ENCODE measurements around the gene ERVW-1.
"Not testable (repeated sequence)": the region's sequence is repeated elsewhere in the genome, so short reads cannot be mapped to it uniquely, and the experiment has no call there.

Gene ERVW-1

DNA sequence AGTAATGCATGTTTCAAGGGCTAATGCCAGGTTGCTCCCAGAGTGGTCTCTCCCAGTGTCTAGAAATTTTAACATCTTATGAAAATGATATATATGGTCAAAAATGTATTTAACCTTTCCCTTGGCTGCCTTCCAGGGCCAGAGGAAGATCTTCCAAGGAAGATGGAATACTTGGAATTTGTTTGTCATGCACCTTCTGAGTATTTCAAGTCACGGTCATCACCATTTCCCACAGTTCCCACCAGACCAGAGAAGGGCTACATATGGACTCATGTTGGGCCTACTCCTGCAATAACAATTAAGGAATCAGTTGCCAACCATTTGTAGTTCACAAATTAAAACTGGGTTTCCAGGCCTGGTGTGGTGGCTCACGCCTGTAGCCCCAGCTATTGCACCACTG is 21.5 kb downstream of the ERVW-1 start:
- DNase-seq (ENCODE audit: low read depth in 2 of 2) = peak in 1 of 2 donors; percentile 25
- TF ChIP-seq, protein P1, sequence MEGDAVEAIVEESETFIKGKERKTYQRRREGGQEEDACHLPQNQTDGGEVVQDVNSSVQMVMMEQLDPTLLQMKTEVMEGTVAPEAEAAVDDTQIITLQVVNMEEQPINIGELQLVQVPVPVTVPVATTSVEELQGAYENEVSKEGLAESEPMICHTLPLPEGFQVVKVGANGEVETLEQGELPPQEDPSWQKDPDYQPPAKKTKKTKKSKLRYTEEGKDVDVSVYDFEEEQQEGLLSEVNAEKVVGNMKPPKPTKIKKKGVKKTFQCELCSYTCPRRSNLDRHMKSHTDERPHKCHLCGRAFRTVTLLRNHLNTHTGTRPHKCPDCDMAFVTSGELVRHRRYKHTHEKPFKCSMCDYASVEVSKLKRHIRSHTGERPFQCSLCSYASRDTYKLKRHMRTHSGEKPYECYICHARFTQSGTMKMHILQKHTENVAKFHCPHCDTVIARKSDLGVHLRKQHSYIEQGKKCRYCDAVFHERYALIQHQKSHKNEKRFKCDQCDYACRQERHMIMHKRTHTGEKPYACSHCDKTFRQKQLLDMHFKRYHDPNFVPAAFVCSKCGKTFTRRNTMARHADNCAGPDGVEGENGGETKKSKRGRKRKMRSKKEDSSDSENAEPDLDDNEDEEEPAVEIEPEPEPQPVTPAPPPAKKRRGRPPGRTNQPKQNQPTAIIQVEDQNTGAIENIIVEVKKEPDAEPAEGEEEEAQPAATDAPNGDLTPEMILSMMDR (IDR thresholded peaks at IDR 0.05; ENCODE audit: low read depth, low read length) = no peak
- no peak overlapping the region for H3K4me3 ChIP-seq (replicated peaks in 1 of 2; ENCODE audit: low read depth in 2 of 2, low read length in 2 of 2)

DNA sequence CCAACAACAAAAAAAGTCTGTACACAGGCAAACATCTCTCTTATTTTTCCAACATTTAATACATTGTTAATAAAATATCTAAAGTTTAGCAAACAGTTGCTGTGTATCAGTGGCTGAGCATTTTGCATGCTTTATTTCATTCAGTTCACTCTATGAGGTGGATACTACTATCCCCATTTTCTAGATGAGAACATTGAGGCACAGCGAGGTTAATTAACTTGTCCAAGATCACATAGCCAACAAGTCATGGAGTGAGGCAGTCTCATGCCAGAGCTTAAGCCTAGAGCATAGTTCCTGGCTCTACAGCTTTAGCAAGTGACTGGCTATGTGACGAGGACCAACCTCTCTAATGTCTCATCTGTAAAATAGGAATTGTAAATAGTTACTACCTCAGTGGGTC is 26.1 kb downstream of the ERVW-1 start:
- no peak overlapping the region for H3K4me3 ChIP-seq (replicated peaks in 1 of 2; ENCODE audit: low read depth in 2 of 2, low read length in 2 of 2)
- TF ChIP-seq, protein P1 (IDR thresholded peaks at IDR 0.05; ENCODE audit: low read depth, low read length) = no peak
- no peak for DNase-seq (ENCODE audit: low read depth in 2 of 2)

DNA sequence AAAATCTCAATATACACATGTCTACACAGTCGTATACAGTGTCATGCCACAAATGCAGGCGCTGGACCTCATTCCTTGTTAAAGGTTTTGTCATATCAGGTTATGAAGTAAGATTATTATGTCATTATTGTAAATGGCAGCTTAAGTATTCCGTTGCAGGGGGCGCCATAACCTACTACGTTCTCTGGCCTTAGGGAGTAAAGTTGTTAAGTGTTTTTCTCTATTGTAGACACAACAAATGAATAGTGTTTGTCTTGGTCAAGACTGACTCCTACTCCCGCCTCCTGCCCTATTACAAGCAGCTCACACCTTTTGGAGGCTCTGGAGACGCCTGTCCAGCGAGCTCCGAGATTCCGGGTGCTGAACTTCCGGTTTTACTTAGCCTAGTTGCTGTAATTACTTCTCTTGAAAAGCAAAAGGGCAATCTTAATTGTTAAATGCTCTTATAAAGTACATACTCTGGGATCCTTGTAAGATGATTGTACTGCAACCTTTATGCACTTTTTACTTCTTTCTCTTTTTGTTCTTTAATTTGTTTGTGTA is 29.5 kb downstream of the ERVW-1 start:
- TF ChIP-seq, protein P1 (IDR thresholded peaks at IDR 0.05; ENCODE audit: low read depth, low read length) = peak; percentile 46
- peak; percentile 65 to 77 for DNase-seq (ENCODE audit: low read depth in 2 of 2)
- H3K4me3 ChIP-seq (replicated peaks in 1 of 2; ENCODE audit: low read depth in 2 of 2, low read length in 2 of 2) = peak overlapping the region; percentile 75 to 95

DNA sequence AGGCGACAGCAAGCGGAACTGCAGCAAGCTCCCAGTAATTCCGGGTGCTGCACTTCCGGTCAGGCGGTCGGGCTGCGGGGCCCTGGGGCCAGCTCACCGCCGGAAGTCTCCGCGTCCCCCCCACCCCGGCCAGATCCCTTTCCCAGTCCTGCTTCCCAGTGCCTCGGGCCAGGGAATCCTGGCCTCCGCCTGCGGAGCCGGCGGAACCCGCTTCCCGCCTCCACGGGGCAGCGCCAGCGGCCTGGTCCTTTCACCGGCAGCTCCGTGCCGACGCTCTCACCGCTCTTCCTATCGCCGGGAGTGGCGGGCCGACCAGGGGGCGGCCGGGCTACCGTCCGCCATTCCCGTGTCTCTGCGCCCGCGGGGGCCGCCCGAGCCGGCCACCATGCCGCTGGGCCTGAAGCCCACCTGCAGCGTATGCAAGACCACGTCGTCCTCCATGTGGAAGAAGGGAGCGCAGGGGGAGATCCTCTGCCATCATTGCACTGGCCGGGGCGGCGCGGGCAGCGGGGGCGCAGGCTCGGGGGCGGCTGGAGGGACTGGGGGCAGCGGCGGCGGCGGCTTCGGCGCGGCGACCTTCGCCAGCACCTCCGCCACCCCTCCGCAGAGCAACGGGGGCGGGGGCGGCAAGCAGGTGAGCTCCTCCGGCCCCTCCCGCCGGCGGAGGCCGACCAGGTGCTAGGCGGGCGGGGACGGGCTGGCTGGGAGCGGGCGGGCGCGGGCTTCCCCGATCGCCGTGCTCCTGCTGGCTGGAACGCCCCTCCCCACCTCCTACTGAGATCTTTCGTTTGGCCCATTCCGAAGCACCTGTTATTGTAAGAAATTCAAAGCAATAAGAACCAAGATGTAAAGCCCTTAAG is 30.2 kb downstream of the ERVW-1 start, which contains the start of gene GATAD1:
Gene GATAD1, plus strand, starts transcription at position 138 of the 860 bp plus-strand sequence. Its CDS starts 248 bp downstream, at position 386.
- peak within 1 kb of the TSS; percentile 75 to 95 for H3K4me3 ChIP-seq (replicated peaks in 1 of 2; ENCODE audit: low read depth in 2 of 2, low read length in 2 of 2)
- TF ChIP-seq, protein P1 (IDR thresholded peaks at IDR 0.05; ENCODE audit: low read depth, low read length) = peak; percentile 88
- peak; percentile 93 to 95 for DNase-seq (ENCODE audit: low read depth in 2 of 2)

DNA sequence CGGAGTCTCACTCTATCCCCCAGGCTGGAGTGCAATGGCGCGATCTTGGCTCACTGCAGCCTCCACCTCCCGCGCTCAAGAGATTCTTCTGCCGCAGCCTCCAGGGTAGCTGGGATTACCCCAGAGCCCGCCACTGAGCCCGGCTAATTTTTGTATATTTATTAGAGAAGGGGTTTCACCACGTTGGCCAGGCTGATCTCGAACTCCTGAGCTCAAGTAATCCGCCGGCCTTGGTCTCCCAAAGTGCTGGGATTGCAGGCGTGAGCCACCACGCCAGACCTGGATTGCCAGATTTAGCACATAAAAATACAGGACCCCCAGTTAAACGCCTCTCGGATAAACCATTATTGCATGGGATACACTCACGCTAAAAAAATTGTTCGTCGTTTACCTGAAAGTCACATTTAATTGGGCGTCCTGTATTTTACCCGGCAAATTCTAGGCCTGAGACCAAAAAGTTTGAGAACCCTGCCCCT is 30.8 kb downstream of the ERVW-1 start:
- DNase-seq (ENCODE audit: low read depth in 2 of 2) = no peak
- H3K4me3 ChIP-seq (replicated peaks in 1 of 2; ENCODE audit: low read depth in 2 of 2, low read length in 2 of 2) = peak overlapping the region; percentile 75 to 95
- TF ChIP-seq, protein P1 (IDR thresholded peaks at IDR 0.05; ENCODE audit: low read depth, low read length) = no peak

DNA sequence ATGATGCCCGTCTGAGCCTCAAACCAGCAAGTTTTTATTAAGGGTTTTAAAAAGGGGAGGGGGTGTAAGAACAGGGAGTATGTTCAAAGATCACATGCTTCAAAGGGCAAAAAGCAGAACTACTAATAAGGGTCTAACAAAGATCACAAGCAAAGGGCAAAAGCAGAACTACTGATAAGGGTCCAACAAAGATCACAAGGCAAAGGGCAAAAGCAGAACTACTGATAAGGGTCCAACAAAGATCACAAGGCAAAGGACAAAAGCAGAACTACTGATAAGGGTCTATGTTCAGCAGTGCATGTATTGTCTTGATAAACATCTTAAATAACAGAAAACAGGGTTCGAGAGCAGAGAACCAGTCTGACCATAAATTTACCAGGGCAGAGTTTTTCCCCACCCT is 35.0 kb downstream of the ERVW-1 start:
- DNase-seq (ENCODE audit: low read depth in 2 of 2); H3K4me3 ChIP-seq (replicated peaks in 1 of 2; ENCODE audit: low read depth in 2 of 2, low read length in 2 of 2): not testable (repeated sequence)

DNA sequence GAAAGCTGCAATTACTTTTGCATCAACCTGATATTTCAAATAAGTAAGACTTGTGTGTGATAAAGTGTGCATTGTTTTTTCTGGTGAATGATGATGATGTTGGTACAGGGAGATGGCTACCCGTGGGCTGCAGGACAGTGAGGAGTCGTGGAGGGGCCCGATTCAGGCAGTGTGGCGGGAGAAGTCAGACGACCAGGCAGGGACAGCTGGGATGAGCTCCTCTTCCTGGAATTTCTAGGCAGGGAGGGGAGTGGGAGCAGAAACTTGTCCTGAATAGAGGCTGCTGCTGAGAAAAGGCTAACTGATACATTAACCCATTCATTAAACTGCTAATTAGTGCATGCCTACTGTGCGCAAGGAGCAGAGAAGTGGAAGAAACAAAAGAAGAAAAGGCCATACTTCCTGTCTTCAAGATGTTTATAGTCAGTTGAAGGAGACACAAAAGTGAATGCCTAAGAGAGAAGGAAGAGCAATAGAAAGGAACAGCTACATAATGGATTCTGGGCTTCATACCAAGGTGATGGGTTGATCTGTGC is 39.7 kb downstream of the ERVW-1 start:
- TF ChIP-seq, protein P1 (IDR thresholded peaks at IDR 0.05; ENCODE audit: low read depth, low read length) = no peak

More for the DNA sequence above, 39.7 kb downstream of the ERVW-1 start:
- H3K4me3 ChIP-seq (replicated peaks in 1 of 2; ENCODE audit: low read depth in 2 of 2, low read length in 2 of 2) = no peak overlapping the region
- DNase-seq (ENCODE audit: low read depth in 2 of 2) = no peak
